ENCODE results near the gene DTNBP1.

Gene DTNBP1

DNA sequence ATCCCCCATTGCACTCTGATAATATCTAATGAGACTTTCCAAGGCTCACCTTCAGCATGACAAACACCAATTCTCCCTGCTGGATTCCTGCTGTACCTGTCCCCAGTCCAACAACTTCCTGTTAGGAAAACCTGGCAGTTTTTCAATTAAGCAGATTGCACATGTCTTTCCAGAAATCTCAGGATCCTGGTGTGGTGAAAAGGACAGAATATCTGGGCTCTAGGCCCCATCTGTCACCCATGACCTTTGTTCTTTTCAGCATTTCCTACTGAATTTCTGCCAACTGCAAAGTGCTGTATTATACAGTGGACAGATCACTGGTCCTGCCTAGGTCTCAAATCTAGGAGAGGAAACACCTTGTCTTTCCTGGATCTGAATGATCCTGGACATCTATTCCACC, 27.7 kb upstream of the DTNBP1 start:
- H3K27ac ChIP-seq, result peak overlapping the region; percentile 44; the same call in 1 of the 2 replicates
- TF ChIP-seq CTCF (conservative IDR thresholded peaks at IDR 0.05), result no peak
- TF ChIP-seq ZFX (IDR thresholded peaks at IDR 0.05), result no peak

- peak overlapping the region; percentile 44; the same call in 1 of the 2 replicates for H3K27ac ChIP-seq
- no peak for TF ChIP-seq CTCF (conservative IDR thresholded peaks at IDR 0.05)
- TF ChIP-seq ZFX (IDR thresholded peaks at IDR 0.05), result no peak
These were observed 27.0 kb upstream of the DTNBP1 start for GRCh38 chr6:15689586-15690482.

DNA sequence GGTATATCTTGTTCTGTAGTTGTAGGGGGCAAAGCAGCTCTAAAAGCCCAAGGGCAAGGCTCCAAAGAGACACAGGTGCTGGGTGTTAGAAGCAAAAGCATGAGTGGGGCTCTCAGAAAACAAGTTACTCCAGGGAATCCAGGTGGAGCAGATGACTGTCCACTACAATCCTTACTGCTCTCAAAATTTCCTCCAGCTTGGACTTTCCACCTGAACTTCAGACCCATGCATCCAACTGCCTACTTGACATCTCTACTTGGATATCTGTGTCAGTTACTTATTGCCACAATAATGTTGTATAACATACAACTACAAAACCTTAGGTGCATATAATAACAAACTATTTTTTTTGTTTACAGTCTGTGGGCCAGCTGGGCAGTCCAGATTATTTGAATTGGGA, 22.8 kb upstream of the DTNBP1 start:
- H3K27ac ChIP-seq, result no peak overlapping the region
- no peak for TF ChIP-seq ZFX (IDR thresholded peaks at IDR 0.05)
- no peak for TF ChIP-seq CTCF (conservative IDR thresholded peaks at IDR 0.05)

GRCh38 chr6:15682965-15683822, 20.4 kb upstream of the DTNBP1 start:
- H3K27ac ChIP-seq, result no peak overlapping the region
- no peak for TF ChIP-seq ZFX (IDR thresholded peaks at IDR 0.05)
- no peak for TF ChIP-seq CTCF (conservative IDR thresholded peaks at IDR 0.05)

DNA sequence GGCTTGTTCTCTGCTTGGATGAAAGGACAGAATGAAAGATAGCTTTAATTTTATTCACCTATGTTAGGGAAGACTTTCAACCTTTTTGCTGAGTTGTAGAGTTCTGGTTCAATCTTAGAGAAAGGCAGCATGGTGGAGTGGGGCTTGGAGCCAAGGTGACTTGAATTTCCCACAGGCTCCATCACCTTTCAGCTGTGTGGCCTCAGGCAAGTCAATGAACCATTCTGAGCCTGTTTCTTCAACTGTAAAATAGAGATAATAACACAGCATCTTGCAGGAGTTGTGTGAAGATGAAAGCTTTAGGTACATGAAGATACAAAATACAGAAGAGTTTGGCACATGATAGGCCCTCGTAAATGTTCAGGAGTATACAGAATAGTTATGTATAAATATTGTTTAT, 19.1 kb upstream of the DTNBP1 start:
- no peak overlapping the region for H3K27ac ChIP-seq
- no peak for TF ChIP-seq ZFX (IDR thresholded peaks at IDR 0.05)
- TF ChIP-seq CTCF (conservative IDR thresholded peaks at IDR 0.05), result no peak

DNA sequence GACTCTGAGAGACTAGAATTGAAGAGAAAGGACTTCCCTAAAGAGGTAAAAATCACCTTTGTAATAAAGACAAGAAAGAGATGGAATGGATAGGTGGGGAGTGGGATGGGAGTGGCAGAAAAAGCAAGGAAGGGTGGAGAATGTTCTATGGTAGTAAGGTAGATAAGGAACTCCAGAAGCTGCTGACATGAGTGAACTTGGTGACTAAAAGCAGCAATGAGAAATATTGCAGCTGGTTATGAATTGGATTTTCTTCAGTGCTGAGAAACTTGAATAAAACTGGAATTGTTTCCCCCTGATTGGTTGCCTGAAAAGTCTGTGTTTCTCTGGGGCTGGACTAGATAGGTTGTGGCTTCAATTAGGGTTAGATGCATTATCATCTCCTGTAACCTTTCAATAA, 15.7 kb upstream of the DTNBP1 start:
- H3K27ac ChIP-seq, result no peak overlapping the region
- TF ChIP-seq CTCF (conservative IDR thresholded peaks at IDR 0.05) (no peak), ZFX (IDR thresholded peaks at IDR 0.05) (no peak)

- TF ChIP-seq ZFX (IDR thresholded peaks at IDR 0.05) (no peak), CTCF (conservative IDR thresholded peaks at IDR 0.05) (no peak)
- H3K27ac ChIP-seq, result no peak overlapping the region
These were observed 15.0 kb upstream of the DTNBP1 start for GRCh38 chr6:15677822-15678221.
